CD1c-positive myeloid dendritic cell (primary cell): ENCODE results near the gene BRD9.
"Not testable (repeated sequence)": the region's sequence is repeated elsewhere in the genome, so short reads cannot be mapped to it uniquely, and the experiment has no call there.

ENCODE experiments used
- DNase-seq: peaks from one replicate; pipeline ENCODE4 v3.0.0-alpha.2; 2016; ENCODE audit errors: extremely low spot score

The BRD9 gene

DNA sequence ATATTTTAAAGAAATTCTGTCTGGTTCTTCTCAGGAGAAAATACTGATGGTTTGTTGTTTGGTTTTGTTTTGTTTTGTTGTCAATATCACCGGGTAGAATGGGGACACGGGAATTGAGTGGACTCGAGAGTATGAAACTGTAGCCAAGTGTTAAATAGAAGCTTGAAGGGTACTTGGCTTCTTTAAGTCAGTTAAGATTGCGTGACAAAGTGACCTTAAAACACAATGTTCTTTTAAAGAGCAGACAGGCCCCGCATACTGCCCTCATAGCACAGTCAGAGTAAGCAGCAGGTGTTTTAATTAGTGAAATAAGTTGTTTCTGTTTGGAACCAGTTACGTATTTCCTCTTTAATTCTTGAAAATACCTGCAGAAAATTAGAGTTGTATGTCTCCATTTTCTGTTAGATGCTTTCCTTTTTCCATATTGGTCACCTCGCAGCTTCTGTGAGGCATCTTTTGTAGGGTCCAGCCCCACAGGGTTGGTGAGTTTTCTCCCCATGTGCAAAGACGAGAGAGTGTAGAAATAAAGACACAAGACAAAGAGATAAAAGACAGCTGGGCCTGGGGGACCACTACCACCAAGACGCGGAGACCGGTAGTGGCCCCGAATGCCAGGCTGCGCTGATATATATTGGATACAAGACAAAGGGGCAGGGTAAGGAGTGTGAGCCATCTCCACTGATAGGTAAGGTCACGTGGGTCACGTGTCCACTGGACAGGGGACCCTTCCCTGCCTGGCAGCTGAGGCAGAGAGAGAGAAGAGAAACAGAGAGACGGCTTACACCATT is 9.7 kb upstream of the BRD9 start:
- no peak for DNase-seq

DNA sequence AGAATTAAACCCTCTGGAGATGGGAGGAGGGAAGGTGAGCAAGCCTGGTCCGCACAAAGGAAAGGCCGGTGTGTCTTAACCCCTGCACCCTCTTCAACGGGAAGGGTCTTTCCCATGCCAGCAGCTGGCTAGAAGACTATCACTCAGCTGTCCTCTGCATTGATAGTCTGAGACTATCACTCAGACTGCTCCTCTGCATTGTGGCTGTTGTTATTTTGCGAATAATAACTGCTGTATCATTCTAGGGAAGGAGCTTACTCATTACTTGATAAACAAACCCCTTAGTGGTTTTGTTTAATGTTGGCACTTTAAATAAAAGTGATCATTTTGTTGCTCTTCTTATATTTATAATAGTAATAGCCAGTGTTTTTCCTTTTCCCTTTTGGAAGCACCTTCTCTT is 8.2 kb upstream of the BRD9 start:
- no peak for DNase-seq

DNA sequence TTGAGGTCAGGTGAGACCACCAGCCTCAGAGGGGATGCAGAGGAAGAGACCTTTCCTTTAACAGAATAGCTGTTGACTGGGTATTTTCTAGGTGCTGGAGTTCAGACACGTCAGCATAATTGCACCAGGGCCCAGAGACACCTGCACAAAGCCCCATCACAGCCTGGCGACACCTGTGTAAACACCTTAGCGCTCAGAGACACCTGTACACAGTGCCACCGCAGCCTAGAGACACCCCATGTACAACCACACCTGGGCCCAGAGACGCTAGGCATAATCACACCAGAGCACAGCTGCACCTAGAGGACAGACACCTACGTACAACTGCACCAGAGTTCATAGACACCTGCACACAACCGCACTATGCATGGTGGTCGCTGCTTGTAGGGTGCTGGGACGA is 1.1 kb upstream of the BRD9 start:
- no peak for DNase-seq

DNA sequence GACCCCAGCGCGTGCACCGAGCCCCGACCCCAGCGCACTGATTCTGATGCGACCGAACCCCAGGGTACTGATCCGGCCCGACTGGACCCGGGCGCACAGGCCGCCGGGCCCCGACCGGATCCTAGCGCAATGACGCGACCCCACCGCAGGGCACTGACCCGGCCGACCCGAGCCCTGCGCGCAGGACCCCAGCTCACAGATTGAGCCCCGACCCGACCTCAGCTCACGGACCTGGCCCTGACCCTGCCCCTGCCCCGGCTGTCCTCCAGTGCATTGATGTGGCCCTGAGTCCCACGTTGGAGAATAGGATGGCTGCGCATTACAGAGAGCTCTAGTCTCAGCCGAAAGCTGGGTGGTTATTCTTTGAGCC is 521 bp upstream of the BRD9 start:
- DNase-seq, result no peak

DNA sequence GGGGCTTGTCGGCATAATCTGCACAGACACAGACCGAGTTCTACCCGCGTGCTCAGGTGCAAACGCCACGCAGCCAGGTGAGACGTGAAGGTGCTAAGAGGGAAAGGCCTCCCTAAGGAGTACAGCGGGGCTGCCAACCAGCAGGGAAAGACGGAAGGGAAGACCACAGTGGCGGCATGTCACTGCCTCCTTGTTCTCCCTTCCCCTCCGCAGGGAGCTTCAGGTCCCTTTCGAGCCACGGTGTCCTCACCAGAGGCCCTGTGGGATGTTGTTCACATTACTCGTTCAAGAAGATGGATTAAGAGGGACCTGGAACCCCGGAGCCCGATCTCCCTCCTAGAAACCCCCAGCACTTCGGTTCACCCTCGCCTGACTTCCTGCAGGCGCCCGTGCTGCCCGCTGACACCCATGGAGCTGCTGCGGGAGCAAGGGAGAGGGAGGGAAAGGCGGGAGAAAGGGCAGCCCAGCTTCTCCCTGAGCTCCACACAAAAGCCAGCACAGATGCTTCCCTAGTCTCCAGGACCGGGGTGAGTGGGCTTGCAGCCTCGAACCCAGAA is 686 bp downstream of the BRD9 start:
- DNase-seq, result peak; percentile 8

DNA sequence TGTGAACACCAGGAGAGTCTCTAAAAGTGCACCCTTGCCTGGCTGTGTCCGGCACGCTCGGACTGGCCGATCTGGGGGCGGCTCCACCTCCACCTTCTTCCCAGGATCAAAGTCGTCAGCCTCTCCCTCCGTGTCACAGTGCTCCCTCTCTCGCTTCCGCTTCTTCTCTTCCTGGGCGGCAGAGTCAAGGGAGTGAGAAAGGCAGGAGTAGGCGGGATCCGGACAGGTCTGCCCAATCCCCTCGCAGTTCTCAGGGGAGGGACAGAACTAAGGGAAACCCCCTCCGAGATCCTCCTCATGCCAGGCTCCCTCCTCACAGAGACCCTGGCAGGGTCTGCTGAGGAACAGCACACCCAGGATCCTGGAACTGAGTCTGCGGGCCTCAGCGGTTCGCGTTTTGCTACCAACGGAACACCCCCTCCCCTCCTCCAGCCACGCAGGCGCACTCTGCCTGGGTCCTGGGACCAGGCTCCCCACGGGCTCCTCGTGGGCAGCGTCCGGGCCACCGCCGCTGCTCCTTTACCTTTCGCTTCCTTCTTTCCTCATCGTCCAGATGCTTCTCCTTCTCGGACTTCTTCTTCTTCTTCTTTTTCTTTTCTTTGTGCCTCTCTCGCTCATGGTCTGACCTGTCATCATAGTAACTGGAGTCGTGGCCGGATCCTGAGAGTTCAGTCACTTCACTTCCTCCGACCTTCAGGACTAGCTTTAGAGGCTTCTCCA is 1.3 kb downstream of the BRD9 start:
- peak; percentile 41 for DNase-seq

DNA sequence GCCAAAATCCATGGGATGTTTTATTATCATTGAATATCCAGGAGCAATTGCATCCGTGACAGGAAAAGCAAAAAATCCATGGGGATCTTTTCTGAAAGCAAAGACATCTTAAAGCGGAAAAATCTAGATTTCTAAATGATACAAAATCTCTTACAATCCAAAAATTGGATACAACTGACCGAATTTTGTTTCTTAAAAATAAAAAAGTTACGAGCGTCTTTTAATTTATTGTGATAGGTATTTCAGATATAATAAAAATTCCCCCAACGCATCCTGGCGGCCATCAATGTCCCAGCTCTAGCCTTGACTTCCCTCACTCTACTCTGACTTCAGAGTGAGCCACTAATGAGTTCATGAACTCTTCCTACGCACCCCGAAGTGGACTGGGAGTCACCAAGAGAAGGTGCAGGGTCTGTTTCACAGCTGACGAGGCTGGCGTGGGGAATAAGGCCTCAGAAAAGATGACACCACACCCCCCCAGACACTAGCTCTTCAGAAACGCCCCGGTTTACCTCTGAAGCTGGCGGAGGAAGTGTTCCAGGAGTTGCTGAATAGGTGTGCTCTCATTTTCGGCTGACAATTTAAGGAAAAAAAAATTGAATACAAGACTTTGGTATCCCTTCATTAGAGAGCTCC is 3.4 kb downstream of the BRD9 start:
- DNase-seq, result no peak

DNA sequence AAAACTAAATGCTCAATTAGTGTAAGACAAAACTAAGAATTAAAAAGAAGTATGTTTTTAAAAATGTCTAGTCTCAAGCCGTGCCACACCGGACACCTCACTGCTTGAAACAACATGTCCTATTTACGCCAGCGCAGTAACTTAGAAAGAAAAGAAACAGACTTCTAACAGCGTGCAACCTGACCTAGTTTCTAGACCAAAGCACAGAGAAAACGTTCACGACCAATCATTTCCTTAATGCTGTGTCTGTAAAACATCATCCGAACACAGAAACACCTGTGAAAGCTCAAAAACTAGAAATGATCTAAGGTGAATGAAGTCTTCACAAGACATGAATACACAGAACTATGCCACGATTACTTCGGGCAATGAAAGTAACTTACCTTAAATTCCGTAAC is 4.0 kb downstream of the BRD9 start:
- DNase-seq, result no peak

DNA sequence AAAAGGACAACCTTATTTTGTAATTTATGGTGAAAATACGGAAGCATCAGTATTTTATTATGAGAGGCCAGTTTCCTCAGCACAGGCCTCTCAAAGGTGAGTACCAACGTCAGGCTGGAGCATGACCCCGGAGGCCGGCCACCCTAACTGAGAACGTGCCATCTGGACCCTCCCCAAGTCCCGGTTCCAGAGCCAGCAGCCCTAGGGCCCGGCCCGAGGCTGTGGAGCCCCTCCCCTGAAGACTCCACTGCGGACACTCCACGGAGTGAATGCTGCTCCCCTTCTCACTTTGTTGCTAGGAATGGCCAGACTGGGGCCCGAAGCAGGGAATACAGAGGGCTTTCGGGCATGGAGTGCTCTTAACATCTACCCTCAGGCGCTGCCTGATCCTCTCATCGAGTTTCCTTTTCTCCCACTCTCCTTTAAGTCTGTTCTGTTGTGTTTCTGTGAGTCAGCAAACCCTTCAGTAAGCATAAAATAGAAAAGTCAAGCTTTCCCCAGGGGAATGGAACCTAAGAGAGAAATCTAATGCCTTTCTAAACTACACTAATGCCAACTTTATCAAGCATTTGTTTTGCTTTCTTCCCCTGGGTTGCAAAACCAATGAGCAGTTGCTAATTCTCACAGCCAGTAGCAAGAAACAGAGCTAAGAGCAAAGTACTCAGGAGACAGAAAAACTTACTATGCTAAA is 4.5 kb downstream of the BRD9 start:
- DNase-seq, result no peak

DNA sequence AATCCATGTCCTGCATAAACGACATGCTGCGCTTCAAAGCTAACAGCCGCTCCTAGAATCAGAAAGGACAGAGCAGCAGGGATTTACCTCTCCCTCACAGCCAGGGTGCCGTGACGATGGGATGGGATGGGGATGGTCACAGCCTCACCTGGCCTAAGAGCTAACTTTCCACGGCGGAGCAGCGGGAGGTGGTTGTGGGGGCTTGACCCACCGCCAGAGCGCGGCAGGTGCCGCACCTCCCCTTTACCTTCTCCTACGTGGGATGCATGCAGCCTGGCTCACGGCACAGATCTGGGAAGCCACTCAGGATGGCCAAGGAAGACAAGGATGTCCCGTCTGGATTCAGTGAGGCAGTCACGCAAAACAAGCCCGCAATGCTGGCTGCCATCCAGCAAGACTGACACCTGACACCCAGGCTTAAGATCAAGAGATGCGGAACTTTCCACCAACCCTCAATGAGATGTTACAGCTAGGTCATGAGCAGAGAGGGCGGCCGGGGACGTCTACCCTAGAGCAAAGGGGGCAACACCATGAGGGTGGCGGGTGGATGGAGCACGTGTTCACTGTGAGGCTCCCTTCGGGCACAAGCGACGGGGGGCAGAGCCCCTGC is 5.8 kb downstream of the BRD9 start:
- no peak for DNase-seq

DNA sequence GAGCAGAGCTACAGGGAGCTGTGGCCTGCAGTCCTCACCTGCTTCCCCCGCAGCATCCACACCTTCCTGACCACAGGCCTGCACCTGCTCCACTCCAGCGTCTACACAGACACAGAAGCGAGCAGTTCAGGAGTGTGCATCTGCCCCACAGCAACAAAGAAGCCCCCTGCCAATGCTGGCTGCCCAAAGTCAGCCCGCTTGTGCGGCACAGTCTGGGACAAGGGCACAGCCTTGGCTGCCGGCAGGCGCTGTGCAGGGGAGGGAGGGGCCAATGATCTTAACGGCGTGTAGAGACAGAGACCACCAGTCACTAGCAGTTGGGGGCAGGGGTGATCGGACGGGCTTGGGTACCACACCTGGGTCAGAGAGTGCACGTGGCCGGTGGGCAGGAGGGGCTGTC is 6.6 kb downstream of the BRD9 start:
- no peak for DNase-seq

DNA sequence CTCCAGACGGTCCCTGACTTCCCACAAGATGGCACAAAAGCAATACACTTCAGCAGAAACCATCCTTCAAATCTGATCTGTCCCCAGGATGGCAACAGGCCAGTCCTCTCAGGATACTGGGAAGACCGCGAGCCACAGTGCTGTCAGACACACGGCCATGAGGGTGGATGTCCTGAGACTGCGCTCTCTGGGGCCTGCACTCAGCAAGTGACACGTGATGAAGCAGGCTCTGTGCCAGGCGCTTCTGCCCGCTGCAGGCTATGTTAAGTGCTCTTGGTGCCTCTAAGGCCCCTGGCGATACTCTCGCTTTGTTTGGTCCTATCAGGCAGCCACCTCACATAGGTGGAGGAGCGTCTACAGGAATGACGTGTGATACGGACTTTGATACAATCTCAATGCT is 7.1 kb downstream of the BRD9 start:
- DNase-seq, result no peak

DNA sequence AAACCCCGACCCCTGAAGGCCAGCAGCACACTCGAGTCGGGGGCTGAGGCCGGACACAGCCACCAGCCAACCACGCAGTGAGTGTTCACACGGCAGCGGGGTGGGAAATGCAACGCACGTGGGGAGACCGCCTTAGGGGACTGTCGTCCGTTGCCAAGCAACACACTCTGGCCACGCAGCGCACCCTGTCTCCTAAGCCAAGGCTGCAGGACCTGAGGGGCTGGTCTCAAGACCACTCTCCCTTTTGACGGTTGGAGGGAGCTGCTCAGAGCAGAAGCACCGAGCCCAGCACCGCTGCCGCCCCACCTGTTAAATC is 7.5 kb downstream of the BRD9 start:
- no peak for DNase-seq

DNA sequence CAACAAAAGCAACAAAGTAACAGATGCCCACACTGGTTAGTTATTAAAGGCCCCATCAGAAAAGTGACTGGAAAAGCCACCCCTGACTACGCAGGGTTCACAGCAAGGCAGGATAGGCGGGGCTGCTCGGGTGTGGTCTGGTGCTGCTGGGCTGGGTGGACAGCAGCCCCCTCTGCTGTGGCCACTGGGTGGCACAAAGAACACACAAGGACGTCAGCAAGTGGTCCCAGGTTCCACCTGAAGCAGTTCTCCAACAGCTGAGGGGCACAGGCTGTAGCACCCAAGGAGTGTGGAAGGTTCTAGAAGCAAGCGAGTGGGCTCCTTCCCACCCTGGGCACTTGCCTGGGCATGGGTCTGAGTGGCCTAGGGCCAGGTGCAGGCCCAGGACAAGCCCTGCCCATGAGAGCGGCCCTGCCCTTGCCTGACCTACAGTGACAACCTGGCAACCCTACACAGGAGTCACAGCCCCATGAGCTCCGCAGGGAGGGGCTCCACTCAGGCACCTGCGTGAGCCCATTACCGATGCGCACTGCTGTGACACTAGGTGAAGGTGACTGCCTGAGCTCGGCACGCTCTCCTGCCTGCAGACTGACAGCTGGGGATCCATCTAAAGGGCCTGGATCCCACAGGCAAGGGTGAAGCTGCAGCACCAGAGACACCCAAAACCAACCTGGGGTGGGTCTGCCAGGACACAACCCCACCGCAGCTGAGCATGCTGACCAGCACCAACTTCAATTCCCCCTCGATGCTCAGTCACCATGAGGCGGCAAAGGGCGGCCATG is 8.1 kb downstream of the BRD9 start:
- DNase-seq, result no peak

DNA sequence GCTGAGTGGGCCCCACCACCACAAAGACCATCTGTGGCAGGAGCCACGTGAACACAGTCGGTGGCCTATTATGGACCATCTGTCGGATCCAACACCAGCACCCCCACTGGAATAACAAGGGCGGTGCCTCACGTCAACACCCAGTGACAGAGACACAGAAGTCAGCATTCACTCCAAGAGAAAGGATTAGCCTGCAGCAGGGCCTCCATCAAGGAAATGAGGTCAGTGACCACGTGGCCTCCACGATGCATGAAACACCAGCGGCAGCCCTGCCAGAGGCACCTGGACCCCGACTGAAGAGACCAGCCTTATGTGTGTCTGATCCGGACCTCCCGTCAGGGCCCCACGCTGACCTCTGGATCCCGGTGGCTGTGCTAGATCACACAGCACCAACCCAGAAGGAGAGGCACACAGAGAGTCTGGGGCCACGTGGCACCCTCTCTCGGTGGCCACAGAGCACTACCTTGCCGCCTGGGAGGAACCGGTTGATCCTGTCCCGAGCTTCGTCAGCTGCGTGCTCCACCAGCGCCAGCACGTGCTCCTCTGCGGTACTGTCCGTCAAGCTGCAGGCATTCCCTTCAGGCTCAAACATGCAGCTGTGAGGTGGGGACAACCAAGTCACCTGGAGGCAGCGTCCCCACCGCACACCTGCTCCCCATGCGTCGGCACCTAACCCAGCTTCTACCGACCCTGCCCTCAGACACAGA is 9.0 kb downstream of the BRD9 start:
- DNase-seq, result no peak

DNA sequence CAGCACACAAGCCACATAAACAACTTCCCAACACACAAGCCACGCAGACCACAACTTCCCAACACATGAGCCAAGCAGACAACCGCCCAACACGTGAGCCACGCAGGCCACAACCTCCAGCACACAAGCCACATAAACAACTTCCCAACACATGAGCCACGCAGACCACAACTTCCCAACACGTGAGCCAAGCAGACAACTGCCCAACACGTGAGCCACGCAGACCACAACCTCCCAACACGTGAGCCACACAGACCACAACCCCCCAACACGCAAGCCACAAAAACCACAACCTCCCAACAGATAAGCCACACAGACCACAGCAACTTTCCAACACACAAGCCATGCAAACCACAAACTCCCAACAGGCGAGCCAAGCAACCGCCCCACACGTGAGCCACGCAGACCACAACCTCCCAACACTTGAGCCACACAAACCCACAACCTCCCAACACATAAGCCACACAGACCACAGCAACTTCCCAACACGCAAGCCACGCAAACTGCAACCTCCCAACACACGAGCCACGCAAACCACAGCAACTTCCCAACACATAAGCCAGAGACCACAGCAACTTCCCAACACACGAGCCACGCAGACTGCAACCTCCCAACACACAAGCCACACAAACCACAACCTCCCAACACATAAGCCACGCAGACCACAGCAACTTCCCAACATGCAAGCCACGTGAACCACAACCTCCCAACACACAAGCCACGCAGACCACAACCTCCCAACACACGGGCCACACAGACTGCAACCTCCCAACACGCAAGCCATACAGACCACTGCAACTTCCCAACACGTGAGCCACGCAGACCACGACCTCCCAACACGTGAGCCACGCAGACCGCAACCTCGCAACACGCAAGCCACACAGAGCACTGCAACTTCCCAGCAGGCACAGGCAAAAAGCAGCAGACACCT is 10.1 kb downstream of the BRD9 start:
- DNase-seq, result no peak

DNA sequence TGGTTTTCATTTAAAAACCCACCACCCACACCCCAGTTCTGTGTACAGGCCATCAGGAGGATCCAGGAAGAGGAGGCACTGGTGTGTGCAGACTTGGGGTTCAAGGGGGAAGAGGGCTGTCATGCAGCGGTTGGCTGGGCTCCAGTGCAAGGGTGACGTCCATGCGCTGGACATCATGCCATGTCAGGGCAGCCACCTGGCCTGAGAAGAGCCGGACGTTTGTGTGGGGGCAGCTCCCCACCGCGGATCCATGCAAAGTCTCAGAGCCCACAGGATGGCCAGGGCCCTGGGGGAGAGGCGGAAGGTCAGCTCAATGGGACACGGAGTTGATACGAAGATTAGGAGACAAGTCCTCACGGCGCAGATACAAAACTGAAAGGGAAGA is 11.1 kb downstream of the BRD9 start:
- no peak for DNase-seq

DNA sequence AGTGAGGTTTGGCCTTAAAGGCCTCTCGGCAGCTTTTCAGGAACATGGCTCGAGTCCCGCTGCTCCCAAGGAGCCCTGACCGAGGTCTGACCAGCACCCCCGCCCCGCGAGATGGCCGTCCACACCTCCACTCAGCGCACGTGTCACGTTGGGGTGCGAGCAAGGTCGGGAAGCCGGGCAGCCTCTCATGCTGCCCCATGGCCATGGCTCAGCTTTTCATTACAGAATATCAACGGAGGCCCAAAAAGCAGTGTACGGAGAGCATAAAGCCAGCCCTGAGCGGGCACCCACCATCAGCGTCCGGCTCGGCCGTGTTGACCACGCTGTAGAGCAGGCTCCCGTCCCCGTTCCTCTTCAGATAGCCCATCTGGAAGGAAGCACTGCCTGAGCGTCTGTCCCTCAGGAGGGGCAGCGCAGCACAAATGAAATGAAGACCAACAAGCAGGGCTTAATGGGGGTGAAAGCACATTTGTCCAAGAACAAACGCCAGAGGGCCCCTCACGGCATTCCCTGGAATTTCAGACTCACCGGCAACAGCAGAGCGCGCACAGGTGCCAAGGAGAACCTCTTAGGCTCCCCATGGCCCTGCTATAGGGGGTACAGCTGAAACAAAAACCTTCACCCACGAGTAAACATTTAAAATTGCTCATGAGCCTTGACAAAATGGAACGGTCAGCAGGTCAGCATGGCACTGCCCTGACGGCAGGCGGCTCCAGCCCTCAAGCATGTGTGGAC is 11.6 kb downstream of the BRD9 start:
- no peak for DNase-seq

DNA sequence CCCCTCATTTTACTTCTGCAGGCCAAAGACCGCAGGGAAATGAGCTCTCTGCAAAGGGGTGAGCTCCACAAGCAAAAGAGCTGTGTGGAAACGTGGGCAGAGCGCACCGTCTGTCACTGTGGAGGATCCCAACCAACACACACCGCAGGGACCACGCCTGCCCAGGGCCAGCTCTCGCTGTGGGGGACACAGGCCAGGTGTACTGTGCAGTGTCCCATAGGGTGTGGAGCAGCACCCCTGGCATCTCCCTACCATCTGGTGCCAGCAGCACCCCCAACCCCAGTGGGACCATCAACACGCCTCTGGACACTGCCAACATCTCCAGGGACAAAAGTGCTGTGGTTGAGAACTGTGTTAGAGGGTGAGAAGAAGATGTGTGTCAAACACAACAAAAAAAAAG is 13.9 kb downstream of the BRD9 start:
- not testable (repeated sequence) for DNase-seq
